Neural cell (in vitro differentiated cells): ENCODE measurements around the gene SPDYE16.
"Not testable (repeated sequence)": the region's sequence is repeated elsewhere in the genome, so short reads cannot be mapped to it uniquely, and the experiment has no call there.

ENCODE experiments used
- CTCF ChIP-seq: fragments of 450-650 bp; IDR thresholded peaks from 2 replicates; pipeline ENCODE4 v1.5.1; 2014; ENCODE audit warnings: antibody characterized with exemption, mild to moderate bottlenecking, moderate library complexity; ENCODE audit not compliant: poor library complexity, severe bottlenecking
- EP300 ChIP-seq: fragments of 450-650 bp; conservative IDR thresholded peaks from 2 replicates; pipeline ENCODE4 v1.6.1; 2014; ENCODE audit warnings: antibody characterized with exemption, mild to moderate bottlenecking, moderate library complexity; ENCODE audit not compliant: poor library complexity, severe bottlenecking
- EZH2 ChIP-seq: fragments of 200-600, 300-800 bp; shearing (Covaris generic), sonication (generic); IDR thresholded peaks from 2 replicates; pipeline ENCODE4 v1.6.1; 2014; ENCODE audit warnings: antibody characterized with exemption, low read length, borderline replicate concordance, mild to moderate bottlenecking; ENCODE audit not compliant: insufficient read depth, poor library complexity, severe bottlenecking
- MXI1 ChIP-seq: fragments of 450-650 bp; conservative IDR thresholded peaks from 2 replicates; pipeline ENCODE4 v1.6.1; 2014; ENCODE audit warnings: antibody characterized with exemption, mild to moderate bottlenecking; ENCODE audit not compliant: poor library complexity, severe bottlenecking
- POLR2AphosphoS5 ChIP-seq: IDR thresholded peaks from 2 replicates; pipeline ENCODE4 v1.6.1; 2012
- RAD21 ChIP-seq: fragments of 450-650 bp; conservative IDR thresholded peaks from 2 replicates; pipeline ENCODE4 v1.6.1; 2014; ENCODE audit warnings: antibody characterized with exemption, mild to moderate bottlenecking, moderate library complexity
- REST ChIP-seq: IDR thresholded peaks from 2 replicates; pipeline ENCODE4 v1.6.1; 2012; ENCODE audit warnings: borderline replicate concordance
- SMC3 ChIP-seq: fragments of 450-650 bp; conservative IDR thresholded peaks from 2 replicates; pipeline ENCODE4 v1.6.1; 2014; ENCODE audit warnings: antibody characterized with exemption, mild to moderate bottlenecking, moderate library complexity; ENCODE audit not compliant: poor library complexity
- TAF1 ChIP-seq: IDR thresholded peaks from 2 replicates; pipeline ENCODE4 v1.6.1; 2012; ENCODE audit warnings: low read depth

GRCh38 chr7:76499924-76500241, 43.2 kb downstream of the SPDYE16 start:
- TF ChIP-seq REST, CTCF, POLR2AphosphoS5, EZH2, EP300, SMC3, MXI1, RAD21, TAF1: not testable (repeated sequence)
